Cardiac muscle cell (in vitro differentiated cells and primary cell): Measurements from ENCODE around the gene PTCD1. TPM values are rescaled to one million over a fixed set of nuclear protein-coding genes. Genes with fewer than 3 reads are reported as not detected.
A peak's percentile ranks its signal among the peaks of the same experiment; 100 is the strongest.
"Not testable (repeated sequence)": the region's sequence is repeated elsewhere in the genome, so short reads cannot be mapped to it uniquely, and the experiment has no call there.

Experiments used
- DNase-seq, 2 donors: peaks; one replicate each; pipeline versions ENCODE4 v3.0.0 to v3.0.0-alpha.2; 2010 to 2017; ENCODE audit warnings: low read depth in 1 of 2, low spot score in 1 of 2
- H3K27ac ChIP-seq: fragments of 200-600 bp; sonication (generic); 2 replicates; pipeline ENCODE4 v1.5.1; 2016
- H3K27me3 ChIP-seq: fragments of 200-600 bp; sonication (generic); 2 replicates; pipeline ENCODE4 v1.6.0; 2016; ENCODE audit warnings: control low read depth
- H3K36me3 ChIP-seq: fragments of 200-600 bp; sonication (generic); 2 replicates; pipeline ENCODE4 v1.5.1; 2016; ENCODE audit warnings: control low read depth
- H3K4me1 ChIP-seq: fragments of 200-600 bp; sonication (generic); 2 replicates; pipeline ENCODE4 v1.8.1; 2017; ENCODE audit warnings: low read depth, mild to moderate bottlenecking, mixed run types
- H3K4me3 ChIP-seq: fragments of 200-600 bp; sonication (generic); 2 replicates; pipeline ENCODE4 v1.5.1; 2016; ENCODE audit warnings: mild to moderate bottlenecking
- H3K9me3 ChIP-seq: fragments of 200-600 bp; sonication (generic); 2 replicates; pipeline ENCODE4 v1.5.1; 2017; ENCODE audit warnings: low read depth, mild to moderate bottlenecking, control low read depth
- polyA plus RNA-seq: library from polyadenylated mRNA; unstranded; fragments of >200 nt; fragmentation: Nextera tagmentation; extraction: Ambion mirVana; gene quantifications from 2 replicates; pipeline ENCODE4 v1.2.1, GENCODE V29; 2016
- total RNA-seq: library from RNA; depleted of rRNA; stranded (reverse); fragments of >200 nt; gene quantifications from 2 replicates; pipeline ENCODE4 v1.2.3, GENCODE V29; 2016
- TF ChIP-seq, protein P1 (sequence below): IDR thresholded peaks from 2 replicates; pipeline ENCODE4 v1.5.1; 2012; ENCODE audit warnings: low read depth, mild to moderate bottlenecking, low read length

Gene PTCD1
- total and polyA plus RNA-seq, 2 experiments from 2014 or later: 6.1 to 27.9 TPM

- Histone ChIP-seq H3K27me3 (no peaks in the 10 kb centered on the region), H3K4me3 (no peak overlapping the region), H3K4me1 (no peaks in the 10 kb centered on the region), H3K36me3 (peaks cover 18% of the 10 kb centered on the region), H3K9me3 (no peaks in the 10 kb centered on the region), H3K27ac (peak overlapping the region; percentile 43)
- DNase-seq: no peak
- TF ChIP-seq, protein P1, sequence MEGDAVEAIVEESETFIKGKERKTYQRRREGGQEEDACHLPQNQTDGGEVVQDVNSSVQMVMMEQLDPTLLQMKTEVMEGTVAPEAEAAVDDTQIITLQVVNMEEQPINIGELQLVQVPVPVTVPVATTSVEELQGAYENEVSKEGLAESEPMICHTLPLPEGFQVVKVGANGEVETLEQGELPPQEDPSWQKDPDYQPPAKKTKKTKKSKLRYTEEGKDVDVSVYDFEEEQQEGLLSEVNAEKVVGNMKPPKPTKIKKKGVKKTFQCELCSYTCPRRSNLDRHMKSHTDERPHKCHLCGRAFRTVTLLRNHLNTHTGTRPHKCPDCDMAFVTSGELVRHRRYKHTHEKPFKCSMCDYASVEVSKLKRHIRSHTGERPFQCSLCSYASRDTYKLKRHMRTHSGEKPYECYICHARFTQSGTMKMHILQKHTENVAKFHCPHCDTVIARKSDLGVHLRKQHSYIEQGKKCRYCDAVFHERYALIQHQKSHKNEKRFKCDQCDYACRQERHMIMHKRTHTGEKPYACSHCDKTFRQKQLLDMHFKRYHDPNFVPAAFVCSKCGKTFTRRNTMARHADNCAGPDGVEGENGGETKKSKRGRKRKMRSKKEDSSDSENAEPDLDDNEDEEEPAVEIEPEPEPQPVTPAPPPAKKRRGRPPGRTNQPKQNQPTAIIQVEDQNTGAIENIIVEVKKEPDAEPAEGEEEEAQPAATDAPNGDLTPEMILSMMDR: no peak
Measured at GRCh38 chr7:99433158-99433557, 5.4 kb downstream of the PTCD1 start.

DNA sequence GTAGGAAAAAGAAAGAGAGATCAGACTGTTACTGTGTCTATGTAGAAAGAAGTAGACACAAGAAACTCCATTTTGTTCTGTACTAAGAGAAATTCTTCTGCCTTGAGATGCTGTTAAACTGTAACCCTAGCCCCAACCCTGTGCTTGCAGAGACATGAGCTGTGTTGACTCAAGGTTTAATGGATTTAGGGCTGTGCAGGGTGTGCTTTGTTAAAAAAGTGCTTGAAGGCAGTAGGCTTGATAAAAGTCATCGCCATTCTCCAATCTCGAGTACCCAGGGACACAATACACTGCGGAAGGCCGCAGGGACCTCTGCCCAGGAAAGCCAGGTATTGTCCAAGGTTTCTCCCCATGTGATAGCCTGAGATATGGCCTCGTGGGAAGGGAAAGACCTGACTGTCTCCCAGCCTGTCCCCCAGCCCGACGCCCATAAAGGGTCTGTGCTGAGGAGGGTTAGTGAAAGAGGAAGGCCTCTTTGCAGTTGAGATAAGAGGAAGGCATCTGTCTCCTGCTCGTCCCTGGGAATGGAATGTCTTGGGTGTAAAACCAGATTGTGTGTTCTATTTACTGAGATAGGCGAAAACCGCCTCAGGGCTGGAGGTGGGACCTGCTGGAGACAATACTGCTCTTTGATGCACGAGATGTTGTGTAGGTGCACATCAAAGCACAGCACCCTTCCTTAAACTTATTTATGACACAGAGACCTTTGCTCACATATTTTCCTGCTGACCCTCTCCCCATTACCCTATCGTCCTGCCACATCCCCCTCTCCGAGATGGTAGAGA, 6.7 kb downstream of the PTCD1 start:
- H3K36me3 ChIP-seq: peaks cover 18% of the 10 kb centered on the region
- H3K27ac ChIP-seq, H3K27me3 ChIP-seq, H3K9me3 ChIP-seq, H3K4me3 ChIP-seq, H3K4me1 ChIP-seq, DNase-seq: not testable (repeated sequence)

- Histone ChIP-seq H3K27ac (no peak overlapping the region), H3K9me3 (no peaks in the 10 kb centered on the region), H3K4me3 (no peak overlapping the region), H3K4me1 (no peaks in the 10 kb centered on the region), H3K27me3 (no peaks in the 10 kb centered on the region), H3K36me3 (peaks cover 18% of the 10 kb centered on the region)
- no peak for DNase-seq
- TF ChIP-seq, protein P1: no peak
Measured at GRCh38 chr7:99429756-99430155, 8.8 kb downstream of the PTCD1 start.

DNA sequence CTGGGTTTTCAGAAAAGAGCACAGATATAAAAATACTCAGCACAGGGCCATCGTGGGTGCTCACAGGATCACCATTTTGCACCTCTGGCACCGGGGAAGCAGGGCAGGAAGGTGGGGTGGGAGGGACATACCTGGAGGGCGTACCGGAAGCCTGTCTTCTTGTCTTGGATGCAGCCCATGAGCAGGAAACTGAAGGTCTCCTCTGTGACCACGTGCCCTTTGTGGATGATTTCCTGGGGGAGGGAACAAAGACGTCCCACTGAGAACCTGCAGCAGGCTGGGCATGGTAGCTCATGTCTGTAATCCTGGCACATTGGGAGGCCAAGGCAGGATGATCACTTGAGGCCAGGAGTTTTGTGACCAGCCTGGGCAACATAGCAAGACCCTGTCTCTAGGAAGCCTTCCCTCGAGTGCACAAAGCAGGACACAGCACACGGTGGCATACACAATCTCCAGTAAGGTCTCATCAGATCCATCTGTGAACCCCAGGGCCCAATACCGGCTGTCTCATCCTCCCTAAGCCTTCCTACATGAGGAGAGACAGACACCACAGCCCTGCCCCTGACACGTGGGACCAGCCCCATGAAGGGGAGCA, 9.5 kb downstream of the PTCD1 start:
- no peak overlapping the region for H3K4me3 ChIP-seq
- H3K27me3 ChIP-seq: no peaks in the 10 kb centered on the region
- H3K4me1 ChIP-seq: no peaks in the 10 kb centered on the region
- no peak for DNase-seq
- no peaks in the 10 kb centered on the region for H3K9me3 ChIP-seq
- peaks cover 21% of the 10 kb centered on the region for H3K36me3 ChIP-seq
- TF ChIP-seq, protein P1: no peak
- H3K27ac ChIP-seq: no peak overlapping the region

DNA sequence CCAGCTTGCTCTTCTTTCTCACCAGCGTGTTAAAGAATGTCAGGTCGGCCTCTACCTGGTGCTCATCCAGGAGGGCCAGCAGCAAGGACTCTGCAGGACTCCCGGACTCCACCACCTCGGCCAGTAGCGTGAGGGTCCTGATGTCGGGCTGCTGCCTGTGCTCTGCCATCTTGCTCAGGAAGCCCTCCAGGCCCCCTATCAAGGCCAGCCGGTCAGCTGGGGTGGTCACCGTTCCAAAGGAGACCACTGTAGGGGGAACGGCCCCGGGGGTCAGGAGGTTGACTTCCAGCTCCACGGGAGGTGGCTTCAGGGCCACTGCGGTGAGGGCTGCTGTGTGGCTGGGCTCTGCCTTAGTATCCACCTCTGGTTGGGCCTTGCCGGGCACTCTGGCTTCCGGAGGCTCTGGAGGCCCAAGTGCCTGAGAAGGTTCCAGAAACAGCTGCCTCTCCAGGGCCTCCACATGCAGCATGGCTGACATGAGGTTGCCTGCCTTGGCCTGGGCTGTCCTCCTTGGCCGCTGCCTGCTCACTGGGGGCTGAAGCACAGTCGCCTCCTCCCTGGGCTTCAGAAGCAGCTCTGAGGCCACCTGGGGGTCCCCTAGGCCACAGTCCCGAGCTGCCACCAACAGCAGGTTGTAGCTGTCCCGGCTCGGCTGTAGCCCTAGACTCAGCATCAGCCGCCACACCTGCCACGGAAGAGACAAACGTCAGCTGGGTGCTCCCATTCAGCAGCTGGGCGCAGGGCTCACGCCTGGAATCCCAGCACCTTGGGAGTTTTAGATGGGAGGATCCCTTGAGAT, 13.5 kb downstream of the PTCD1 start:
- Histone ChIP-seq H3K27me3 (no peaks in the 10 kb centered on the region), H3K36me3 (peaks cover 20% of the 10 kb centered on the region), H3K4me1 (no peaks in the 10 kb centered on the region), H3K27ac (no peak overlapping the region), H3K4me3 (no peak overlapping the region), H3K9me3 (no peaks in the 10 kb centered on the region)
- TF ChIP-seq, protein P1: no peak
- DNase-seq: no peak
